ENCODE results near the gene SFMBT1. TPM values are rescaled to one million over a fixed set of nuclear protein-coding genes. Genes with fewer than 3 reads are reported as not detected.

SFMBT1 gene
- total RNA-seq, 1 experiment from 2014 or later, result 22.2 TPM

GRCh38 chr3:52891164-52891563 lies 154.7 kb downstream of the SFMBT1 start:
- Histone ChIP-seq H3K36me3 (replicated peaks; ENCODE audit: control insufficient read depth, insufficient read depth, low read length) (peaks cover 2% of the 10 kb centered on the region), H3K4me3 (ENCODE audit: insufficient read depth, low read depth, low read length) (no peak overlapping the region), H3K27me3 (ENCODE audit: control insufficient read depth, insufficient read depth, low read length) (no peaks in the 10 kb centered on the region)
- peak; percentile 6 for DNase-seq

- Histone ChIP-seq H3K36me3 (replicated peaks; ENCODE audit: control insufficient read depth, insufficient read depth, low read length) (peaks cover 2% of the 10 kb centered on the region), H3K4me3 (ENCODE audit: insufficient read depth, low read depth, low read length) (no peak overlapping the region)
Measured at GRCh38 chr3:52890735-52891134, 155.1 kb downstream of the SFMBT1 start.

GRCh38 chr3:52889901-52890300 lies 156.0 kb downstream of the SFMBT1 start:
- H3K27me3 ChIP-seq (ENCODE audit: control insufficient read depth, insufficient read depth, low read length), result no peaks in the 10 kb centered on the region
- H3K4me3 ChIP-seq (ENCODE audit: insufficient read depth, low read depth, low read length), result no peak overlapping the region
- peaks cover 2% of the 10 kb centered on the region for H3K36me3 ChIP-seq (replicated peaks; ENCODE audit: control insufficient read depth, insufficient read depth, low read length)
- DNase-seq, result no peak

More at GRCh38 chr3:52890735-52891134, 155.1 kb downstream of the SFMBT1 start:
- H3K27me3 ChIP-seq (ENCODE audit: control insufficient read depth, insufficient read depth, low read length), result no peaks in the 10 kb centered on the region
- DNase-seq, result peak; percentile 3

- Histone ChIP-seq H3K36me3 (replicated peaks; ENCODE audit: control insufficient read depth, insufficient read depth, low read length) (no peaks in the 10 kb centered on the region), H3K27me3 (ENCODE audit: control insufficient read depth, insufficient read depth, low read length) (no peaks in the 10 kb centered on the region), H3K4me3 (ENCODE audit: insufficient read depth, low read depth, low read length) (no peak overlapping the region)
- DNase-seq, result peak; percentile 7
Measured at GRCh38 chr3:52887166-52887565, 158.7 kb downstream of the SFMBT1 start.

GRCh38 chr3:52886049-52886730 lies 159.7 kb downstream of the SFMBT1 start:
- H3K36me3 ChIP-seq (replicated peaks; ENCODE audit: control insufficient read depth, insufficient read depth, low read length), result no peaks in the 10 kb centered on the region
- H3K27me3 ChIP-seq (ENCODE audit: control insufficient read depth, insufficient read depth, low read length), result no peaks in the 10 kb centered on the region
- H3K4me3 ChIP-seq (ENCODE audit: insufficient read depth, low read depth, low read length), result no peak overlapping the region
- no peak for DNase-seq

GRCh38 chr3:52882377-52882776 lies 163.5 kb downstream of the SFMBT1 start:
- no peaks in the 10 kb centered on the region for H3K27me3 ChIP-seq (ENCODE audit: control insufficient read depth, insufficient read depth, low read length)
- DNase-seq, result no peak

GRCh38 chr3:52881871-52882270 lies 164.0 kb downstream of the SFMBT1 start:
- H3K36me3 ChIP-seq (replicated peaks; ENCODE audit: control insufficient read depth, insufficient read depth, low read length), result peaks cover 1% of the 10 kb centered on the region; the same call in 1 of the 2 replicates
- H3K4me3 ChIP-seq (ENCODE audit: insufficient read depth, low read depth, low read length), result no peak overlapping the region
- DNase-seq, result no peak
- no peaks in the 10 kb centered on the region for H3K27me3 ChIP-seq (ENCODE audit: control insufficient read depth, insufficient read depth, low read length)

More at GRCh38 chr3:52882377-52882776, 163.5 kb downstream of the SFMBT1 start:
- Histone ChIP-seq H3K4me3 (ENCODE audit: insufficient read depth, low read depth, low read length) (no peak overlapping the region), H3K36me3 (replicated peaks; ENCODE audit: control insufficient read depth, insufficient read depth, low read length) (peaks cover 1% of the 10 kb centered on the region; the same call in 1 of the 2 replicates)

GRCh38 chr3:52880474-52880873 lies 165.4 kb downstream of the SFMBT1 start:
- no peaks in the 10 kb centered on the region for H3K27me3 ChIP-seq (ENCODE audit: control insufficient read depth, insufficient read depth, low read length)
- DNase-seq, result no peak
- no peak overlapping the region for H3K4me3 ChIP-seq (ENCODE audit: insufficient read depth, low read depth, low read length)
- peaks cover 1% of the 10 kb centered on the region; the same call in 1 of the 2 replicates for H3K36me3 ChIP-seq (replicated peaks; ENCODE audit: control insufficient read depth, insufficient read depth, low read length)

- Histone ChIP-seq H3K4me3 (ENCODE audit: insufficient read depth, low read depth, low read length) (no peak overlapping the region), H3K36me3 (replicated peaks; ENCODE audit: control insufficient read depth, insufficient read depth, low read length) (peaks cover 1% of the 10 kb centered on the region; the same call in 1 of the 2 replicates), H3K27me3 (ENCODE audit: control insufficient read depth, insufficient read depth, low read length) (no peaks in the 10 kb centered on the region)
- DNase-seq, result no peak
Measured at GRCh38 chr3:52880047-52880446, 165.8 kb downstream of the SFMBT1 start.

GRCh38 chr3:52879581-52879980 lies 166.3 kb downstream of the SFMBT1 start:
- H3K27me3 ChIP-seq (ENCODE audit: control insufficient read depth, insufficient read depth, low read length), result no peaks in the 10 kb centered on the region
- no peak for DNase-seq
- peaks cover 1% of the 10 kb centered on the region; the same call in 1 of the 2 replicates for H3K36me3 ChIP-seq (replicated peaks; ENCODE audit: control insufficient read depth, insufficient read depth, low read length)
- H3K4me3 ChIP-seq (ENCODE audit: insufficient read depth, low read depth, low read length), result no peak overlapping the region

GRCh38 chr3:52879090-52879489 lies 166.8 kb downstream of the SFMBT1 start:
- H3K4me3 ChIP-seq (ENCODE audit: insufficient read depth, low read depth, low read length), result no peak overlapping the region
- DNase-seq, result peak; percentile 55
- no peaks in the 10 kb centered on the region for H3K27me3 ChIP-seq (ENCODE audit: control insufficient read depth, insufficient read depth, low read length)
- H3K36me3 ChIP-seq (replicated peaks; ENCODE audit: control insufficient read depth, insufficient read depth, low read length), result peaks cover 1% of the 10 kb centered on the region; the same call in 1 of the 2 replicates

- Histone ChIP-seq H3K27me3 (ENCODE audit: control insufficient read depth, insufficient read depth, low read length) (no peaks in the 10 kb centered on the region), H3K4me3 (ENCODE audit: insufficient read depth, low read depth, low read length) (no peak overlapping the region), H3K36me3 (replicated peaks; ENCODE audit: control insufficient read depth, insufficient read depth, low read length) (peaks cover 1% of the 10 kb centered on the region; the same call in 1 of the 2 replicates)
- no peak for DNase-seq
Measured at GRCh38 chr3:52877085-52877484, 168.8 kb downstream of the SFMBT1 start.

GRCh38 chr3:52874864-52875587 lies 170.8 kb downstream of the SFMBT1 start:
- peaks cover 1% of the 10 kb centered on the region; the same call in 1 of the 2 replicates for H3K36me3 ChIP-seq (replicated peaks; ENCODE audit: control insufficient read depth, insufficient read depth, low read length)
- H3K4me3 ChIP-seq (ENCODE audit: insufficient read depth, low read depth, low read length), result no peak overlapping the region
- peak; percentile 32 for DNase-seq
- H3K27me3 ChIP-seq (ENCODE audit: control insufficient read depth, insufficient read depth, low read length), result no peaks in the 10 kb centered on the region

GRCh38 chr3:52874160-52874701 lies 171.6 kb downstream of the SFMBT1 start:
- DNase-seq, result no peak
- H3K4me3 ChIP-seq (ENCODE audit: insufficient read depth, low read depth, low read length), result no peak overlapping the region
- H3K36me3 ChIP-seq (replicated peaks; ENCODE audit: control insufficient read depth, insufficient read depth, low read length), result no peaks in the 10 kb centered on the region
- no peaks in the 10 kb centered on the region for H3K27me3 ChIP-seq (ENCODE audit: control insufficient read depth, insufficient read depth, low read length)
